Lung (tissue), 12 donors: Measurements from ENCODE around the gene CIDEA. TPM values are rescaled to one million over a fixed set of nuclear protein-coding genes. Genes with fewer than 3 reads are reported as not detected.

ENCODE experiments used
- ATAC-seq: fragments of 200-7000 bp; cut with Tn5 transposase; one replicate; pipeline ENCODE4 v1.9.1; 2020; ENCODE audit warnings: moderate number of reproducible peaks; ENCODE audit not compliant: insufficient read depth, low FRiP score
- DNase-seq, 3 donors: peaks; one replicate each; pipeline ENCODE4 v3.0.0-alpha.2; 2013 to 2017
- H3K27ac ChIP-seq, 2 donors: one replicate each; pipeline ENCODE4 v1.5.1; 2013; ENCODE audit warnings: mild to moderate bottlenecking in 2 of 2, moderate library complexity in 2 of 2, control low read depth in 1 of 2, inconsistent platforms in 1 of 2, low read depth in 1 of 2, low read length in 1 of 2
- H3K27me3 ChIP-seq, 3 donors: one replicate each; pipeline ENCODE4 v1.5.1; 2013; ENCODE audit warnings: low read length in 2 of 3; ENCODE audit not compliant: control insufficient read depth in 3 of 3, insufficient read depth in 3 of 3
- H3K36me3 ChIP-seq, 4 donors: one replicate each; pipeline ENCODE4 v1.5.1; 2013; ENCODE audit warnings: low read length in 4 of 4, mild to moderate bottlenecking in 1 of 4, moderate library complexity in 1 of 4; ENCODE audit not compliant: control insufficient read depth in 4 of 4, insufficient read depth in 4 of 4
- H3K4me1 ChIP-seq, 5 donors: one replicate each; pipeline ENCODE4 v1.5.1; 2013; ENCODE audit warnings: low read length in 5 of 5, mild to moderate bottlenecking in 2 of 5, moderate library complexity in 1 of 5; ENCODE audit not compliant: control insufficient read depth in 5 of 5, insufficient read depth in 5 of 5
- H3K4me3 ChIP-seq: one replicate; pipeline ENCODE4 v1.5.1; 2013; ENCODE audit warnings: mild to moderate bottlenecking, control low read depth, moderate library complexity
- H3K9ac ChIP-seq, 2 donors: one replicate each; pipeline ENCODE4 v1.5.1; 2013; ENCODE audit warnings: low read length in 2 of 2, control low read depth in 1 of 2; ENCODE audit not compliant: insufficient read depth in 1 of 2
- H3K9me3 ChIP-seq, 4 donors: one replicate each; pipeline ENCODE4 v1.5.1; 2013; ENCODE audit warnings: low read length in 3 of 4, mild to moderate bottlenecking in 1 of 4, moderate library complexity in 1 of 4; ENCODE audit not compliant: control insufficient read depth in 4 of 4, insufficient read depth in 3 of 4
- WGBS, 2 donors: extraction: QIAGEN DNeasy Blood & Tissue Kit; methylation state at CpG; one replicate each; pipeline ENCODE4 v1.1.7; 2013; 5-methylcytosine and 5-hydroxymethylcytosine counted together
- polyA plus RNA-seq, 2 donors: library from polyadenylated mRNA; stranded (reverse); fragments of 200-250 nt; gene quantifications; one replicate each; pipeline ENCODE4 v1.2.1, GENCODE V29; 2013
- total RNA-seq, 2 donors: library from RNA; depleted of rRNA in 1 of 2; stranded (reverse); fragments of >200 nt in 1 of 2; gene quantifications; one replicate each; pipeline ENCODE4 v1.2.1, GENCODE V29; 2014 to 2021
- TF ChIP-seq, protein P1 (sequence below): IDR thresholded peaks from 2 replicates; pipeline ENCODE4 v1.5.1; 2012; ENCODE audit warnings: mild to moderate bottlenecking; ENCODE audit errors: control extremely low read depth, extremely low read depth
- donor health status: control.
- donor health status: control.
- donor health status: Bipolar disorder and iron deficiency.
- donor health status: healthy.
- donor health status: DM: yes; HTN: yes; CAD: no.

Gene CIDEA
- total and polyA plus RNA-seq, 4 donors, result 1.2 TPM; not detected in 3

DNA sequence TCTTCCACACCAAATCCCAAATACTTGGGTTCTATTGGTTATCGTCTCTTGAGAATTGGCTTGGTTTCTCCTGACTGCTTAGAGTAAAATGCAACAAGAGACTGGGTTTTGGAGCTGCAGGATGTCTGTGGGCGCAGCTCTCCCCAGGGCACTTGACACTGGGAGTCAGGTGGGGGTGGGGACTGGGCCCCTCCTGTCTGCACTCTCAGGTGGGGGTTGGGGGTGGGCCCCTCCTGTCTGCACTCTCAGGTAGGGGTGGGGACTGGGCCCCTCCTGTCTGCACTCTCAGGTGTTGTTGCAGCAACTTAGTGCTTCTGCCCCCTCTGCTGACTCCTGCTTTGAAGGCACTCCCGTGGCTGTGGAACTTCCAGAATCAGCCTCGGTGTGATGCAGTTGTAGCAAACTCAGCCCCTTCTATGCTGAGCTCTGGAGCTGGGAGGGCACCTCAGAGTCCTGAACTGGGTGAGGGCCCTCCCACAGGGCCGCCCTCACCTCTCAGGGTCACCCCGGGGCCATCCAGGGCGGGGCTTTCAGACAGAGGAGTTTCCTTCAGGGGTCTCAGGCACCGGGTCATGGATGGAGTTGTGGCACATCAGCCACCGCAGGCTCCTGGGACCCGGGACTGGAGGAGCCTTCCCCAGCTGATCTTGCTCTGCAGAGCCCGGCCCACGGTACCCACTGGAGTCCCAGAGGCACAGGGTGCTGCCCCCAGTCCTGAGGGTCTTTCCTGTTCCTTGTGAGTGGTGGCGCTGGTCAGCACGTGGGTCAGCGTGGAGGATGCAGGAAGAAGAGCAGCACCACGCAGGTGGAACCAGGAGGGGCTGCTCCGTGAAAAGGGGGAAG is 22.9 kb upstream of the CIDEA start:
- TF ChIP-seq, protein P1, sequence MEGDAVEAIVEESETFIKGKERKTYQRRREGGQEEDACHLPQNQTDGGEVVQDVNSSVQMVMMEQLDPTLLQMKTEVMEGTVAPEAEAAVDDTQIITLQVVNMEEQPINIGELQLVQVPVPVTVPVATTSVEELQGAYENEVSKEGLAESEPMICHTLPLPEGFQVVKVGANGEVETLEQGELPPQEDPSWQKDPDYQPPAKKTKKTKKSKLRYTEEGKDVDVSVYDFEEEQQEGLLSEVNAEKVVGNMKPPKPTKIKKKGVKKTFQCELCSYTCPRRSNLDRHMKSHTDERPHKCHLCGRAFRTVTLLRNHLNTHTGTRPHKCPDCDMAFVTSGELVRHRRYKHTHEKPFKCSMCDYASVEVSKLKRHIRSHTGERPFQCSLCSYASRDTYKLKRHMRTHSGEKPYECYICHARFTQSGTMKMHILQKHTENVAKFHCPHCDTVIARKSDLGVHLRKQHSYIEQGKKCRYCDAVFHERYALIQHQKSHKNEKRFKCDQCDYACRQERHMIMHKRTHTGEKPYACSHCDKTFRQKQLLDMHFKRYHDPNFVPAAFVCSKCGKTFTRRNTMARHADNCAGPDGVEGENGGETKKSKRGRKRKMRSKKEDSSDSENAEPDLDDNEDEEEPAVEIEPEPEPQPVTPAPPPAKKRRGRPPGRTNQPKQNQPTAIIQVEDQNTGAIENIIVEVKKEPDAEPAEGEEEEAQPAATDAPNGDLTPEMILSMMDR, result no peak
- 77 to 91% methylated on average over 17 of the region's 17 CpGs for WGBS, 2 donors
- H3K27ac ChIP-seq, result no peak overlapping the region
- no peaks in the 10 kb centered on the region for H3K4me1 ChIP-seq
- no peaks in the 10 kb centered on the region for H3K27me3 ChIP-seq
- H3K4me3 ChIP-seq, result no peak overlapping the region
- H3K9ac ChIP-seq, result no peak overlapping the region
- H3K9me3 ChIP-seq, result peaks cover 0 to 2% (median 0%) of the 10 kb centered on the region in 4 donors
- ATAC-seq, result no peak
- H3K36me3 ChIP-seq, result no peaks in the 10 kb centered on the region
- no peak for DNase-seq

- Histone ChIP-seq H3K9ac (no peak overlapping the region), H3K9me3 (peaks cover 0 to 2% (median 0%) of the 10 kb centered on the region in 4 donors), H3K36me3 (no peaks in the 10 kb centered on the region), H3K4me1 (no peaks in the 10 kb centered on the region), H3K27me3 (no peaks in the 10 kb centered on the region), H3K27ac (no peak overlapping the region), H3K4me3 (no peak overlapping the region)
- ATAC-seq, result no peak
- TF ChIP-seq, protein P1, result no peak
- WGBS, 2 donors, result 88 to 91% methylated on average over 9 of the region's 9 CpGs
- DNase-seq, result no peak
Observed at GRCh38 chr18:12231986-12232385, 22.2 kb upstream of the CIDEA start.

- Histone ChIP-seq H3K27me3 (no peaks in the 10 kb centered on the region), H3K27ac (no peak overlapping the region), H3K9me3 (peaks cover 0 to 2% (median 0%) of the 10 kb centered on the region in 4 donors), H3K4me1 (no peaks in the 10 kb centered on the region), H3K9ac (no peak overlapping the region), H3K36me3 (no peaks in the 10 kb centered on the region), H3K4me3 (no peak overlapping the region)
- no peak for ATAC-seq
- 58 to 63% methylated on average over 5 of the region's 5 CpGs for WGBS, 2 donors
- TF ChIP-seq, protein P1, result no peak
- no peak for DNase-seq
Observed at GRCh38 chr18:12233378-12233777, 20.8 kb upstream of the CIDEA start.
